Cardiac fibroblast (primary cell): ENCODE results near the gene PKLR.

Experiments used
- DNase-seq, 2 donors: peaks; one replicate each; pipeline versions ENCODE4 v3.0.0 to v3.0.0-alpha.2; 2010; ENCODE audit warnings: low read depth in 2 of 2
- H3K4me3 ChIP-seq, 2 donors: replicated peaks in 1 of 2; 1 replicate in 1 of 2; 2 replicates in 1 of 2; pipeline ENCODE4 v1.5.1; 2011; ENCODE audit warnings: low read depth in 2 of 2, low read length in 2 of 2, mild to moderate bottlenecking in 2 of 2, moderate library complexity in 1 of 2
- TF ChIP-seq, protein P1 (sequence below): IDR thresholded peaks from one replicate; pipeline ENCODE4 v1.5.1; 2011; ENCODE audit warnings: low read depth, mild to moderate bottlenecking, low read length, inconsistent platforms

The PKLR gene

DNA sequence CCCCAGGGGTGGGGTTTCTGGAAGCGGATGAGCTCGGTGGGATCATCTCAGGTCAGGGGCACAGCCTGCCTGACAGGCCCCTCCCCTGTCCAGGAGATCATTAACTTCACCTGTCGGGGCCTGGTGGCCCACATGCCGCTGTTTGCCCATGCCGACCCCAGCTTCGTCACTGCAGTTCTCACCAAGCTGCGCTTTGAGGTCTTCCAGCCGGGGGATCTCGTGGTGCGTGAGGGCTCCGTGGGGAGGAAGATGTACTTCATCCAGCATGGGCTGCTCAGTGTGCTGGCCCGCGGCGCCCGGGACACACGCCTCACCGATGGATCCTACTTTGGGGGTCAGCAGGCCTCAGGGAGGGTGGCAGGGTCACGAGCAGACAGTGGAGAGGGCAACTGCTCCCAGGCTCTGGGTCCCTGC, 15.6 kb downstream of the PKLR start:
- TF ChIP-seq, protein P1, sequence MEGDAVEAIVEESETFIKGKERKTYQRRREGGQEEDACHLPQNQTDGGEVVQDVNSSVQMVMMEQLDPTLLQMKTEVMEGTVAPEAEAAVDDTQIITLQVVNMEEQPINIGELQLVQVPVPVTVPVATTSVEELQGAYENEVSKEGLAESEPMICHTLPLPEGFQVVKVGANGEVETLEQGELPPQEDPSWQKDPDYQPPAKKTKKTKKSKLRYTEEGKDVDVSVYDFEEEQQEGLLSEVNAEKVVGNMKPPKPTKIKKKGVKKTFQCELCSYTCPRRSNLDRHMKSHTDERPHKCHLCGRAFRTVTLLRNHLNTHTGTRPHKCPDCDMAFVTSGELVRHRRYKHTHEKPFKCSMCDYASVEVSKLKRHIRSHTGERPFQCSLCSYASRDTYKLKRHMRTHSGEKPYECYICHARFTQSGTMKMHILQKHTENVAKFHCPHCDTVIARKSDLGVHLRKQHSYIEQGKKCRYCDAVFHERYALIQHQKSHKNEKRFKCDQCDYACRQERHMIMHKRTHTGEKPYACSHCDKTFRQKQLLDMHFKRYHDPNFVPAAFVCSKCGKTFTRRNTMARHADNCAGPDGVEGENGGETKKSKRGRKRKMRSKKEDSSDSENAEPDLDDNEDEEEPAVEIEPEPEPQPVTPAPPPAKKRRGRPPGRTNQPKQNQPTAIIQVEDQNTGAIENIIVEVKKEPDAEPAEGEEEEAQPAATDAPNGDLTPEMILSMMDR: no peak
- H3K4me3 ChIP-seq: no peak overlapping the region
- DNase-seq: no peak

DNA sequence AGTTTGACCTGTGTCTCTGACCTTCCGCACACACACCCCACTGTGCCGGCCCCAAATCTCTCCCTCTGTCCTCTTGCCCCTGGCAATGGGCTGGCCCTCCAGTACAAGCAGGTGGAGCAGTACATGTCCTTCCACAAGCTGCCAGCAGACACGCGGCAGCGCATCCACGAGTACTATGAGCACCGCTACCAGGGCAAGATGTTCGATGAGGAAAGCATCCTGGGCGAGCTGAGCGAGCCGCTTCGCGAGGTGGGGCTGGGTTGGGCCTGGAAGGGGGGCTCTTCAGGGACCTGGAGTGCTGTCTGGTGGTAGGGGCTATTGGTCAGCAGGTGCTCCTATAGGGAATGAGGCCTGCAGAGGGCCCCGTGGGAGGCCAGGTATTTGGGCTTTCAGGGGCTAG, 16.2 kb downstream of the PKLR start:
- TF ChIP-seq, protein P1: no peak
- no peak for DNase-seq
- H3K4me3 ChIP-seq: no peak overlapping the region

DNA sequence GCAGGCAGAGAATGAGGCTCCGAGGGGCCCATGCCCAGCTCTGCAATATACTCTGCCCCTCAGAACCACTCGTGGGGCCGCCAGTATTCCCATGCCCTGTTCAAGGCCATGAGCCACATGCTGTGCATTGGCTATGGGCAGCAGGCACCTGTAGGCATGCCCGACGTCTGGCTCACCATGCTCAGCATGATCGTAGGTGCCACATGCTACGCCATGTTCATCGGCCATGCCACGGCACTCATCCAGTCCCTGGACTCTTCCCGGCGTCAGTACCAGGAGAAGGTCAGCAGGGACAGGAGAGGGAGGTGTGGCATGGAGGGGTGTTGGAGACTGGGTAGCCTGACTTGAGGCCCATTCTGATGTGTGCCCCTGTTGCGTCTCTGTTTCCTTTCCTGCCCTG, 16.8 kb downstream of the PKLR start:
- TF ChIP-seq, protein P1: no peak
- H3K4me3 ChIP-seq: no peak overlapping the region
- DNase-seq: no peak

DNA sequence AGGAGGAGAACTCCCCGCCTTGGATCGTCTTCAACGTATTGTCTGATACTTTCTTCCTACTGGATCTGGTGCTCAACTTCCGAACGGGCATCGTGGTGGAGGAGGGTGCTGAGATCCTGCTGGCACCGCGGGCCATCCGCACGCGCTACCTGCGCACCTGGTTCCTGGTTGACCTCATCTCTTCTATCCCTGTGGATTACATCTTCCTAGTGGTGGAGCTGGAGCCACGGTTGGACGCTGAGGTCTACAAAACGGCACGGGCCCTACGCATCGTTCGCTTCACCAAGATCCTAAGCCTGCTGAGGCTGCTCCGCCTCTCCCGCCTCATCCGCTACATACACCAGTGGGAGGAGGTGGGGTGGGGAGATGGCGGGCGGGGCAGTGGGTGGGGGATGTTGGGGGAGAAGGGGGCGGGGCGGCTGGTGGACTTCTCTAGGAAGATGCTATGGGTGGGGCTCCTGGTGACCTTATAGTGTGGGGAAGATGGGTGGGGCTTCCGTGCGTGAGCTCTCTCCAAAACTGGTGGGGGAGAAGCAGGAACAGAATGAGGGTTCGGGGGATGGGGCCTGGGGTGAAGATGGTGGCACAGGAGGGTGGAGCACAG, 18.6 kb downstream of the PKLR start:
- DNase-seq: no peak
- TF ChIP-seq, protein P1: no peak
- H3K4me3 ChIP-seq: no peak overlapping the region

DNA sequence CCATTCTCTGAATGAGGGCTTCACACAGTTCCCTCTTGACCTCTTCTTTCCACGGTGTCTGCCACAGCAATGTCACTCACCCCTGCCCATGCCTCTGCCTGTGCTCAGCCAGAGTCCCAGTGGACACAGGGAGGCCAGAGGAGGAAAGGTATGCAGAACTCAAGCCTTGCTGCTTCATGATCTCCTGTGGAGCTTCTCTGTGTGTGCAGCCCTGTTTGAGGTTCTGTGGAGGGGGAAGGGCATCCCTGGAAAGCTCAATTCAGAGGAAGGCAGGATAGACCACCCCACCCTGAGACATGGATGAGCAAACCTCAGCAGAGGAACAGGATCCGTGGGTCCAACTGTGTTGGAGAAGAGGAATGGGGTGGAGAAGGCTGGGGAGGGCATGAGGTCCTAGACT, 22.0 kb downstream of the PKLR start:
- H3K4me3 ChIP-seq: no peak overlapping the region
- TF ChIP-seq, protein P1: no peak

DNA sequence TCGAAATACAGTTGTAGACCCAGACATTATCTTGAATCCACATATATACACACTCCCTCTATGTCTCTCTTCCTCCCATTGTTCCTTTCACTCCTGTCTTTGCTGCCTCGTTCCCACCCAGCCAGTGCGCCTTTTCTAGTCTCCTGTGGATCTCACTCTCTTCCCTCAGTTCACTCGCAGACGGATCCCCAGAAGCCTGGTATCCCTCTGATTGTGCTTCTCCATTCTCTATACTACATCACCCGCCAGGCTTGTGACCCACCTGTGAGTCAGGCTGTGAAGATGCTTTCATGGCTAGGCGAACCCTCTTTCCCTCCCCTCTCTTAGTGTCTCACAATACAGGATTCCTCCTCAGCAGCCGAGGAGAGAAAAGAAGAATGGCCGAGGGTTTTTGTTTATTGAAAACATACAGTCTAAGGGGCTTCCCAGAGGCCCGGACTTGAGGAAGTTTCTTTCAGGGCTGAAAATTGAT, 22.5 kb downstream of the PKLR start:
- H3K4me3 ChIP-seq: no peak overlapping the region
- no peak for DNase-seq
- TF ChIP-seq, protein P1: no peak

More for the DNA sequence above, 22.0 kb downstream of the PKLR start:
- no peak for DNase-seq
